GM23338 (cell line): ENCODE data around the gene SLC4A3. TPM values are rescaled to one million over a fixed set of nuclear protein-coding genes. Genes with fewer than 3 reads are reported as not detected.

Experiments
- ATAC-seq: fragments of 200-7000 bp; cut with Tn5 transposase; 3 replicates; pipeline ENCODE4 v1.9.1; 2020
- DNase-seq: peaks from one replicate; pipeline ENCODE4 v3.0.0-alpha.2; 2015; ENCODE audit warnings: low spot score
- H2AFZ ChIP-seq: fragments of 200-600 bp; sonication (generic); 2 replicates; pipeline ENCODE4 v1.8.0; 2016; ENCODE audit warnings: antibody characterized with exemption, mild to moderate bottlenecking, moderate library complexity
- H3F3A ChIP-seq: fragments of 200-600 bp; sonication (generic); replicated peaks from 2 replicates; pipeline ENCODE4 v1.8.0; 2017; ENCODE audit warnings: antibody characterized with exemption, mixed run types, low read depth
- H3K27ac ChIP-seq: fragments of 200-600 bp; sonication (generic); 2 replicates; pipeline ENCODE4 v1.6.1; 2016; ENCODE audit warnings: low read depth
- H3K27me3 ChIP-seq: fragments of 200-600 bp; sonication (generic); 2 replicates; pipeline ENCODE4 v1.8.0; 2016; ENCODE audit warnings: mild to moderate bottlenecking, mixed run types, moderate library complexity; ENCODE audit not compliant: insufficient read depth
- H3K36me3 ChIP-seq: fragments of 200-600 bp; sonication (generic); 2 replicates; pipeline ENCODE4 v1.8.0; 2016; ENCODE audit warnings: mild to moderate bottlenecking; ENCODE audit not compliant: insufficient read depth
- H3K4me1 ChIP-seq: fragments of 200-600 bp; sonication (generic); 2 replicates; pipeline ENCODE4 v1.8.0; 2016; ENCODE audit warnings: mild to moderate bottlenecking, moderate library complexity; ENCODE audit not compliant: insufficient read depth
- H3K4me2 ChIP-seq: fragments of 200-600 bp; sonication (generic); 2 replicates; pipeline ENCODE4 v1.7.1; 2017; ENCODE audit warnings: mixed run types
- H3K4me3 ChIP-seq: fragments of 200-600 bp; sonication (generic); 2 replicates; pipeline ENCODE4 v1.6.1; 2016; ENCODE audit warnings: mixed run types
- H3K79me2 ChIP-seq: fragments of 200-600 bp; sonication (generic); replicated peaks from 2 replicates; pipeline ENCODE4 v1.8.0; 2017; ENCODE audit warnings: mild to moderate bottlenecking; ENCODE audit not compliant: insufficient read depth
- H3K9me2 ChIP-seq: fragments of 200-600 bp; sonication (generic); 2 replicates; pipeline ENCODE4 v1.8.0; 2017; ENCODE audit not compliant: insufficient read depth
- H4K20me1 ChIP-seq: fragments of 200-600 bp; sonication (generic); replicated peaks from 2 replicates; pipeline ENCODE4 v1.8.0; 2017; ENCODE audit warnings: mild to moderate bottlenecking; ENCODE audit not compliant: insufficient read depth
- H3K27ac Mint-ChIP-seq: 2 replicates; pipeline ENCODE4 v1.8.0; 2020; ENCODE audit warnings: inconsistent platforms, mild to moderate bottlenecking, moderate library complexity, mixed read lengths
- H3K27me3 Mint-ChIP-seq: 3 replicates; pipeline ENCODE4 v1.8.0; 2022; ENCODE audit warnings: low read depth, mild to moderate bottlenecking, moderate library complexity, mixed read lengths, inconsistent platforms; ENCODE audit not compliant: insufficient read depth, poor library complexity
- H3K36me3 Mint-ChIP-seq: 3 replicates; pipeline ENCODE4 v1.8.0; 2021; ENCODE audit warnings: low read depth, mild to moderate bottlenecking, inconsistent platforms, moderate library complexity, mixed read lengths
- H3K4me1 Mint-ChIP-seq: 3 replicates; pipeline ENCODE4 v1.8.0; 2020; ENCODE audit warnings: mild to moderate bottlenecking, inconsistent platforms, mixed read lengths
- H3K4me3 Mint-ChIP-seq: 3 replicates; pipeline ENCODE4 v1.8.0; 2021; ENCODE audit warnings: moderate library complexity, mild to moderate bottlenecking, inconsistent platforms, mixed read lengths
- H3K9me3 Mint-ChIP-seq: 3 replicates; pipeline ENCODE4 v1.8.0; 2020; ENCODE audit warnings: moderate library complexity, mild to moderate bottlenecking, inconsistent platforms, mixed read lengths
- CREB1 ChIP-seq: fragments of 250-450 bp; sonication (Bioruptor Pico); IDR thresholded peaks from 2 replicates; pipeline ENCODE4 v1.5.0; 2020; ENCODE audit warnings: low read depth, mild to moderate bottlenecking, moderate library complexity
- CTCF ChIP-seq, 2 experiments: fragments of 200-600 bp in 1 of 2; sonication (generic) in 1 of 2; conservative IDR thresholded peaks; 2 replicates each; pipeline versions ENCODE4 v1.5.1 to v1.6.1; 2016 to 2017; ENCODE audit warnings: antibody characterized with exemption in 2 of 2, low read depth in 2 of 2, mild to moderate bottlenecking in 2 of 2, moderate library complexity in 1 of 2
- ETS1 ChIP-seq: IDR thresholded peaks from 2 replicates; pipeline ENCODE4 v1.6.1; 2016; ENCODE audit warnings: antibody characterized with exemption
- EZH2 ChIP-seq: fragments of 200-600 bp; sonication (generic); IDR thresholded peaks from one replicate; pipeline ENCODE4 v1.8.0; 2017; ENCODE audit warnings: antibody characterized with exemption, mild to moderate bottlenecking, low read depth; ENCODE audit not compliant: unreplicated experiment
- EZH2phosphoT487 ChIP-seq: fragments of 200-600 bp; sonication (generic); IDR thresholded peaks from one replicate; pipeline ENCODE4 v1.8.1; 2018; ENCODE audit warnings: antibody characterized with exemption; ENCODE audit not compliant: unreplicated experiment
- JUNB ChIP-seq: IDR thresholded peaks from one replicate; pipeline ENCODE4 v1.6.1; 2016; ENCODE audit warnings: antibody characterized with exemption; ENCODE audit not compliant: unreplicated experiment
- NANOG ChIP-seq: IDR thresholded peaks from 2 replicates; pipeline ENCODE4 v1.6.1; 2016; ENCODE audit warnings: antibody characterized with exemption, borderline replicate concordance
- POLR2AphosphoS5 ChIP-seq: IDR thresholded peaks from 2 replicates; pipeline ENCODE4 v1.6.1; 2016; ENCODE audit warnings: antibody characterized with exemption, low read depth
- REST ChIP-seq: IDR thresholded peaks from one replicate; pipeline ENCODE4 v1.6.1; 2018; ENCODE audit warnings: antibody characterized with exemption; ENCODE audit not compliant: unreplicated experiment
- STAT1 ChIP-seq: IDR thresholded peaks from one replicate; pipeline ENCODE4 v1.6.1; 2016; ENCODE audit warnings: antibody characterized with exemption; ENCODE audit not compliant: unreplicated experiment
- ZNF114 ChIP-seq: fragments of 250-450 bp; sonication (Bioruptor Pico); IDR thresholded peaks from 2 replicates; pipeline ENCODE4 v1.5.0; 2020; ENCODE audit warnings: mild to moderate bottlenecking, moderate library complexity
- ZNF331 ChIP-seq: fragments of 250-450 bp; sonication (Bioruptor Pico); IDR thresholded peaks from 2 replicates; pipeline ENCODE4 v1.5.0; 2020; ENCODE audit warnings: low read depth, mild to moderate bottlenecking, moderate library complexity
- ZNF462 ChIP-seq: fragments of 250-450 bp; sonication (Bioruptor Pico); IDR thresholded peaks from 2 replicates; pipeline ENCODE4 v1.5.0; 2020; ENCODE audit warnings: mild to moderate bottlenecking, moderate library complexity
- polyA plus RNA-seq: library from polyadenylated mRNA; unstranded; fragments of >200 nt; fragmentation: Nextera tagmentation; extraction: Ambion mirVana; gene quantifications from 2 replicates; pipeline ENCODE4 v1.2.1, GENCODE V29; 2016
- total RNA-seq: library from RNA; depleted of rRNA; stranded (reverse); fragments of >200 nt; shearing (Covaris generic); gene quantifications from 2 replicates; pipeline ENCODE4 v1.2.3, GENCODE V29; 2014

SLC4A3 gene
- total and polyA plus RNA-seq, 2 experiments from 2014 or later: 3.6 to 6.8 TPM

GRCh38 chr2:219691571-219691970 is 64.1 kb downstream of the SLC4A3 start:
- Mint-ChIP-seq H3K9me3 (no peaks in the 10 kb centered on the region; the same call in 2 of the 3 replicates), H3K27me3 (peaks cover 5% of the 10 kb centered on the region), H3K4me3 (no peak overlapping the region), H3K4me1 (peaks cover 25% of the 10 kb centered on the region), H3K27ac (no peak overlapping the region), H3K36me3 (no peaks in the 10 kb centered on the region)
- no peaks in the 10 kb centered on the region for H3K27me3 ChIP-seq
- peak overlapping the region; percentile 16; the same call in 1 of the 2 replicates for H2AFZ ChIP-seq
- H3K4me2 ChIP-seq: no peak overlapping the region
- H3K9me2 ChIP-seq: no peaks in the 10 kb centered on the region
- no peaks in the 10 kb centered on the region for H3F3A ChIP-seq
- H4K20me1 ChIP-seq: no peaks in the 10 kb centered on the region
- H3K27ac ChIP-seq: no peak overlapping the region
- H3K4me1 ChIP-seq: peaks cover 6% of the 10 kb centered on the region; the same call in 1 of the 2 replicates
- H3K79me2 ChIP-seq: no peaks in the 10 kb centered on the region
- no peak overlapping the region for H3K4me3 ChIP-seq
- H3K36me3 ChIP-seq: no peaks in the 10 kb centered on the region
- no peak for ATAC-seq
- TF ChIP-seq ETS1: no peak
- TF ChIP-seq ZNF331 (CRISPR knock-in tag): no peak
- no peak for TF ChIP-seq CREB1
- no peak for TF ChIP-seq JUNB
- TF ChIP-seq STAT1: no peak
- no peak for TF ChIP-seq ZNF462 (CRISPR knock-in tag)
- no peak for TF ChIP-seq EZH2phosphoT487
- TF ChIP-seq REST: no peak
- no peak for TF ChIP-seq EZH2
- no peak for TF ChIP-seq POLR2AphosphoS5
- TF ChIP-seq NANOG: no peak
- TF ChIP-seq CTCF (conservative IDR thresholded peaks at IDR 0.05; ENCODE audit: low read depth in 2 of 2): no peak
- no peak for TF ChIP-seq ZNF114 (CRISPR knock-in tag)
- no peak for DNase-seq
